K562 treated with DMSO at 1 percent for 4 hours (cell line): ENCODE data around the gene GSTA4. TPM values are rescaled to one million over a fixed set of nuclear protein-coding genes. Genes with fewer than 3 reads are reported as not detected.

Experiments used
- total RNA-seq: library from RNA; unstranded; fragments of 300-600 nt; gene quantifications from 2 replicates; pipeline ENCODE4 v1.2.3, GENCODE V29; 2022; ENCODE audit not compliant: insufficient read depth

The GSTA4 gene
- 0.71 TPM in 1 of 2 replicates, not detected in the other for total RNA-seq

GRCh38 chr6:52995089-52995912 lies at the start of gene GSTA4:
GSTA4 (minus strand) TSS chr6:52995284; CDS start chr6:52994243, 1,041 bp downstream.

Other genes with a start within 250 kb of the GSTA4 start
- gene GSTA2, start 231.8 kb downstream of the GSTA4 start, total RNA-seq, result not detected in 2 replicates
- not detected in 2 replicates for gene GSTA1, start 191.5 kb downstream of the GSTA4 start, total RNA-seq
- gene GSTA5, start 154.5 kb downstream of the GSTA4 start, total RNA-seq, result not detected in 2 replicates
- not detected in 2 replicates for gene GSTA3, start 85.6 kb downstream of the GSTA4 start, total RNA-seq
- 1.8 and 2.3 TPM in 2 replicates for gene CILK1, start 66.5 kb upstream of the GSTA4 start, total RNA-seq
- gene FBXO9, start 70.1 kb upstream of the GSTA4 start, total RNA-seq, result 36.4 and 40.1 TPM in 2 replicates
- 0.21 TPM in 1 of 2 replicates, not detected in the other for gene GCM1, start 153.6 kb upstream of the GSTA4 start, total RNA-seq